RWPE1 (cell line): ENCODE measurements around the gene CLDN15.

Experiments
- CTCF ChIA-PET: fragments of 350-600 bp; sonication (Branson Sonifier 250); formaldehyde crosslinking; extraction: SDS; loops from one replicate; lab custom pipeline; 2021; lab: Yijun Ruan, JAX
- POLR2A ChIA-PET: fragments of 400-600 bp; formaldehyde crosslinking; extraction: SDS; loops from one replicate; lab custom pipeline; 2020; ENCODE audit warnings: antibody characterized with exemption; ENCODE audit not compliant: low non-redundant PET; lab: Yijun Ruan, JAX
- DNase-seq: peaks from one replicate; pipeline ENCODE4 v3.0.0; 2012; ENCODE audit warnings: low spot score
- H3K27ac ChIP-seq: fragments of 450-650 bp; 2 replicates; pipeline ENCODE4 v1.5.1; 2017
- CTCF ChIP-seq: fragments of 450-650 bp; conservative IDR thresholded peaks from 2 replicates; pipeline ENCODE4 v1.5.1; 2017; ENCODE audit warnings: low read depth, mild to moderate bottlenecking

The CLDN15 gene

GRCh38 chr7:101226721-101227120, 10.9 kb downstream of the CLDN15 start:
- POLR2A ChIA-PET, result no interaction called here
- TF ChIP-seq CTCF, result no peak
- CTCF ChIA-PET, result interaction anchor here (0.6 kb wide), 2 partner anchors 551 to 762 kb away, joined by 3 to 6 read pairs; no protein-coding TSS in a partner anchor
- H3K27ac ChIP-seq, result no peak overlapping the region
- DNase-seq, result no peak

- DNase-seq, result no peak
- POLR2A ChIA-PET, result interaction anchor here (0.6 kb wide), 1 partner anchor 76 kb away, joined by 6 read pairs; no protein-coding TSS in a partner anchor
- H3K27ac ChIP-seq, result no peak overlapping the region
- TF ChIP-seq CTCF, result no peak
- CTCF ChIA-PET, result interaction anchor here (0.6 to 0.7 kb wide), 2 partner anchors 57 to 69 kb away, joined by 3 to 5 read pairs; no protein-coding TSS in a partner anchor
Observed at GRCh38 chr7:101225650-101226049, 12.0 kb downstream of the CLDN15 start.

- no peak for TF ChIP-seq CTCF
- CTCF ChIA-PET, result interaction anchor here (1.6 kb wide), 1 partner anchor 31 kb away, joined by 4 read pairs; no protein-coding TSS in a partner anchor
- no peak for DNase-seq
- no peak overlapping the region for H3K27ac ChIP-seq
- POLR2A ChIA-PET, result no interaction called here
Observed at GRCh38 chr7:101223528-101223927, 14.1 kb downstream of the CLDN15 start.

GRCh38 chr7:101222275-101222830, 15.2 kb downstream of the CLDN15 start:
- peak overlapping the region; percentile 13; the same call in 1 of the 2 replicates for H3K27ac ChIP-seq
- no peak for TF ChIP-seq CTCF
- ChIA-PET CTCF (interaction anchor here (0.9 to 1.6 kb wide), 3 partner anchors 22 to 30 kb away, joined by 3 to 4 read pairs (median 4); no protein-coding TSS in a partner anchor), POLR2A (no interaction called here)
- no peak for DNase-seq

GRCh38 chr7:101220295-101220694, 17.3 kb downstream of the CLDN15 start:
- H3K27ac ChIP-seq, result no peak overlapping the region
- POLR2A ChIA-PET, result no interaction called here
- no peak for DNase-seq
- no peak for TF ChIP-seq CTCF
- CTCF ChIA-PET, result interaction anchor here (0.9 to 1.1 kb wide), 2 partner anchors 24 to 62 kb away, joined by 3 to 5 read pairs; no protein-coding TSS in a partner anchor

- POLR2A ChIA-PET, result interaction anchor here (0.8 to 1.5 kb wide), 5 partner anchors 14 to 89 kb away, joined by 3 to 6 read pairs (median 3); partner anchors contain the start of gene CLDN15
- no peak for TF ChIP-seq CTCF
Observed at GRCh38 chr7:101218236-101219125, 19.1 kb downstream of the CLDN15 start.

More at GRCh38 chr7:101218236-101219125, 19.1 kb downstream of the CLDN15 start:
- DNase-seq, result no peak
- H3K27ac ChIP-seq, result peak overlapping the region; percentile 97
- CTCF ChIA-PET, result interaction anchor here (0.6 to 2.1 kb wide), 6 partner anchors 25 to 526 kb away, joined by 3 to 20 read pairs (median 4); no protein-coding TSS in a partner anchor
